ENCODE data around the gene MAP4K5.

MAP4K5 gene

DNA sequence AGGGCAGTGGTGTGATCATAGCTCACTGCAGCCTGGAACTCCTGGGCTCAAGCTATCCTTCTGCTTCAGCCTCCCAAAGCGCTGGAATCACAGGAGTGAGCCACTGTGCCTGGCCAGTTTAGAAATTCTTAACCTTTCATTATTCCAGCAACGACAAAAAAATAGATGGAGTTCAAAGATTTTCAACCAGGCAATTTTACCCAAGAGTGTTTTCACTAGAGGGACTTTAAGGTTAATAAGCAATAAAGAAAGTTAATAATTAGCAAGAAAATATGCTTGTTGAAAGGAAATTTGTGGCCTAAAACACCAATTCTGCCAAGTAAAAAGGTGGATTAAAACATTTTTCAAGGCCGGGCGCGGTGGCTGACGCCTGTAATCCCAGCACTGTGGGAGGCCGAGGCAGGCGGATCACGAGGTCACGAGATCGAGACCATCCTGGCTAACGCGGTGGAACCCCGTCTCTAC, 150.5 kb downstream of the MAP4K5 start:
- no peaks in the 10 kb centered on the region for H3K4me1 Mint-ChIP-seq
- H3K9me3 Mint-ChIP-seq, result no peaks in the 10 kb centered on the region
- ATAC-seq (no peak), DNase-seq (no peak)
- H3K4me3 Mint-ChIP-seq, result no peak overlapping the region
- H3K27me3 Mint-ChIP-seq, result no peaks in the 10 kb centered on the region
- no peak overlapping the region for H3K27ac Mint-ChIP-seq

DNA sequence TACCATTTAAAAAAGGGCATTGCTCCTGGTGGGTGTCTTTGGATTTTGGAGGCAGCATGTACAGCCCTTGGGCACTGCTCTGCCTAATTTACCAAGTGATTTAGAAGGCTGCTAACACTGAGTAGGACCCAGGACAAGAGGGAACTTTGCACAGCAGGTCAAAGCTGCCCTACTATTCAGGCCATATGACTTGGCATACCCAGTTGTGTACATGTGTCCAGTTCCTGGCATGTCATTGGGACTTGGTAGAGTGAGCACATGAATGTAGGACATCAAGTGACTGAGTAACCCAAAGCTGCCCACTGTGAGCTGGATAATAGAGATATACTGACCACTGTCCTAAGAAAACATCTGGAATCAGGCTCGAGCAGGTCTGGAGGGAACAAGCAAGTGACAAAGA, 151.4 kb downstream of the MAP4K5 start:
- ATAC-seq, result no peak
- no peak overlapping the region for H3K4me3 Mint-ChIP-seq
- no peaks in the 10 kb centered on the region for H3K27me3 Mint-ChIP-seq
- no peak for DNase-seq
- H3K9me3 Mint-ChIP-seq, result no peaks in the 10 kb centered on the region
- H3K4me1 Mint-ChIP-seq, result no peaks in the 10 kb centered on the region
- no peak overlapping the region for H3K27ac Mint-ChIP-seq

DNA sequence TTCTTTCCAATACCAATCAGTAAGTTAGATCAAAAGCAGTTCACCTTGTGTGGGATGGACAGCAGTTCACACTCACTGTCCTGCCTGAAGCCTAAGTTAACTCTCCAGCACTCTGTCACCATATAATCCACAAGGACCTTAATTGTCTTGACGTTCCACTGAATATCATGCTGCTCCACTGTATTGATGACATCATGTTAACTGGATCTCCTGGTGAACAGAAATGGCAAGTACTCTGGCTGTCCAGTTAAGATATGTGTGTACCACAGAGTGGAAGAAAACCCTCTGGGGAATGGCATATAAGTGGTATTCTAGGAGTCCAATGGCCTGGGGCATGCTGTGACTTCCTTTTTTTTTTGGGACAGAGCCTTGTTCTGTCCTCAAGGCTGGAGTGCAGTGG, 151.9 kb downstream of the MAP4K5 start:
- Mint-ChIP-seq H3K4me3 (no peak overlapping the region), H3K27me3 (no peaks in the 10 kb centered on the region), H3K4me1 (no peaks in the 10 kb centered on the region), H3K9me3 (no peaks in the 10 kb centered on the region), H3K27ac (no peak overlapping the region)
- ATAC-seq, result no peak
- DNase-seq, result no peak

DNA sequence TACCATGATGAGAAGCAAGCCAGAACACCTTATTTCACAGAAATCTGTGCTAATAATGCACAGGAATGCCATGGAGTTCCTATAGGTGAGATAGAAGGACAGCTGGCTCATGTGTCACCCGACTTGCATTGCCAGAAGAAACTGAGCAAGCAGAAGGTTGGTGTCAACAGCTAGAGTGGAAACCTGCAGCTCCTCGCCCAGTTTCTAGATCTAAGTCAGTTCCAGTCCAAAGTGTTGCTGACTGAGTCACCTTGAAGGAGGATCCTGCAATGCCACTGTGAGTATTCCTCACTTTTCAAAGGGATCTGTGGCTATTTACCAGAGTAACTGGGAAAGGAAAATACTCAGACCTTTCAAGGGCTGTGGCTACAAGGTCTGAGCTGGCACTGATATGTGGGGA, 152.8 kb downstream of the MAP4K5 start:
- no peak overlapping the region for H3K4me3 Mint-ChIP-seq
- no peaks in the 10 kb centered on the region for H3K9me3 Mint-ChIP-seq
- H3K27ac Mint-ChIP-seq, result no peak overlapping the region
- no peaks in the 10 kb centered on the region for H3K4me1 Mint-ChIP-seq
- DNase-seq (no peak), ATAC-seq (no peak)
- no peaks in the 10 kb centered on the region for H3K27me3 Mint-ChIP-seq

DNA sequence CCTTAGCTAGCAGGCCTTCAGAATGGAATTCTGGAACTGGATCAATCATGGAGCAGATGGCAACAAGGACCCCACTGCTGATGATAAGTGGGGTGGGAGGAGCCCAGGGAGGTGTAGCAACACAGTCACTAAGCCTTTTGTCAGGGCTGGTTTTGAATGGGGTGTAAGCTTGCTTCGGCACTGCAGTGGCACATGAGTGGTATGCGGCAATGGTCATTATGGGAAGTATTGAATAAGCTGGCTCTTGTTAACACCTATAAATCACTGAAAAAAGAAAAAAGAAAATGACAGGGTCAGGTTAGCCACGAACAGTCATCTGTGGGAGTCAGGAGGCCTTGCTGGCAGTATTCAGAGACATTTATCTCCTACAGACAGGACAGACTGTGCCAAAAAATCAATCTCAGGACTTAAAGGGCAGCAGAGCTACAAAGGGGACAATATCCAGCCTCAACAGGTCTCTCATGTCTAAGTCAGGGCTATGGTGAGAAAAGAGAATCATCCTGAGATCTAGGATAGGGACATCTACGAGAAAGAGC, 154.8 kb downstream of the MAP4K5 start:
- no peak overlapping the region for H3K4me3 Mint-ChIP-seq
- no peaks in the 10 kb centered on the region for H3K4me1 Mint-ChIP-seq
- ATAC-seq (no peak), DNase-seq (no peak)
- H3K9me3 Mint-ChIP-seq, result no peaks in the 10 kb centered on the region
- H3K27ac Mint-ChIP-seq, result no peak overlapping the region
- no peaks in the 10 kb centered on the region for H3K27me3 Mint-ChIP-seq

DNA sequence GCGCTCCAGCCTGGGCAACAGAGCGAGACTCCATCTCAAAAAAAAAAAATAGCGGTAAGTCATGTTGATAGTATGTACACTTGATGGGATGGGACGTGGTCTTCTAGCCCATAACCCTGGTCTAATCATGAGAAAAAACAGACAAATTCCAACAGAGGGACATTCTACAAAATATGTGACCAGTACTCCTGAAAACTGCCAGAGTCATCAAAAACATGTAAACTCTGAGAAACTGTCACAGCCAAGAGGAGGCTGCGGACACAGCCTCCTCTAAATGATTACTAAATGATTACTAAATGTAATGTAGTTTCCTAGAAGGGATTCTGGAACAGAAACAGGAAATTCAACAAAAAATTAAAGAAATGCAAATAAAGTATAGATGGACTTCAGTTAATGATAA, 156.6 kb downstream of the MAP4K5 start:
- Mint-ChIP-seq H3K9me3 (peaks cover under 1% of the 10 kb centered on the region in 2 donors), H3K4me3 (no peak overlapping the region), H3K4me1 (no peaks in the 10 kb centered on the region), H3K27ac (no peak overlapping the region), H3K27me3 (no peaks in the 10 kb centered on the region)
- DNase-seq, result no peak
- ATAC-seq, result no peak

DNA sequence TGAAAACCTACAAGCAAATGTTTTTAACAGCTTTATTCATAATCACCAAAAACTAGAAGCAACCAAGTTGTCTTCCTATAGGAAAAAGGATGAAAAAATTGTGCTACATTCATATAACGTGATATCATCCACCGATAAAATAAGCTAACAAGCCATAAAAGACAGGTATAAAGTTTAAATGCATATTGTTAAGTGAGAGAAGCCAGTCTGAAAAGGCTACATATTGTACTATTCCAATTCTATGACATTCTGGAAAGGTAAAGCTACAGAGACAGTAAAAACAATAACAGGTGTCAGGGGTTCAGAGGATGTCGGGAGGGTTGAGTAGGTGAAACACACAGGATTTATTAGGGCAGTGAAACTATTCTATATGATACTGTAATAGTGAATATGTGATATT, 158.4 kb downstream of the MAP4K5 start:
- Mint-ChIP-seq H3K9me3 (peaks cover 5 to 7% of the 10 kb centered on the region in 2 donors), H3K27me3 (no peaks in the 10 kb centered on the region), H3K4me3 (no peak overlapping the region), H3K27ac (no peak overlapping the region), H3K4me1 (no peaks in the 10 kb centered on the region)
- DNase-seq (no peak), ATAC-seq (no peak)

DNA sequence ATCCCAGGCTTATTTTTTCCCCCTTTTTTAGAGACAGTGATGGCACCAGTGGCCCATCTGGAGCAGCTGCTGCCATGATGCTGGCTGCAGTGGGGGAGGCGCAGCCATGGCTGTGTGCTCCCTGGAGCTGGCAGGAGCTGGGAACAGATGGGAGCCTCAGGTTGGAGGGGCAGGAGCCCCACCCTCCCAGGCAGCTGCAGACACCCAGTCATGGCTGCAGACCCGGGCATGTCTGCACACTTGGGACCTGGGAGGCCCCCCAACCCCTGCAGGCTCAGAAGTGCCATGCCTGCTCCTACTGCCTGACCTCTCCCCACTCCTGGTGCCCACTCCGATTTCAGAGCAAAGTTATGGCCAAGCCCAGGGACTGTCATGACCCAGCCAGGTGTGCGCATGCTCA, 160.8 kb downstream of the MAP4K5 start:
- Mint-ChIP-seq H3K27me3 (no peaks in the 10 kb centered on the region), H3K27ac (no peak overlapping the region), H3K4me1 (peaks cover 11% of the 10 kb centered on the region), H3K9me3 (peaks cover 5 to 7% of the 10 kb centered on the region in 2 donors), H3K4me3 (no peak overlapping the region)
- no peak for DNase-seq
- ATAC-seq, result no peak
